ENCODE data around the gene LRG1. TPM values are rescaled to one million over a fixed set of nuclear protein-coding genes. Genes with fewer than 3 reads are reported as not detected.

The LRG1 gene
- total and polyA plus RNA-seq, 10 of the 15 experiments (the other 5 are each of a cell fraction or from before 2014, with no cell fraction given), result 0.29 to 4.7 (median 0.58) TPM

GRCh38 chr19:4586245-4586644 lies 46.4 kb upstream of the LRG1 start:
- Histone ChIP-seq H3K4me1 (ENCODE audit: control insufficient read depth, insufficient read depth, low read length) (no peaks in the 10 kb centered on the region), H3K27ac (ENCODE audit: control insufficient read depth, insufficient read depth) (no peak overlapping the region), H3K9ac (ENCODE audit: control insufficient read depth, insufficient read depth, low read length) (no peak overlapping the region), H3K4me2 (ENCODE audit: control insufficient read depth, insufficient read depth) (no peak overlapping the region), H3K4me3 (no peak overlapping the region), H4K20me1 (ENCODE audit: control insufficient read depth, insufficient read depth) (no peaks in the 10 kb centered on the region), H3K36me3 (ENCODE audit: control insufficient read depth in 2 of 2, insufficient read depth in 2 of 2, low read length in 1 of 2) (no peaks in the 10 kb centered on the region), H2AFZ (ENCODE audit: control insufficient read depth, low read depth, low read length) (no peak overlapping the region), H3K9me3 (replicated peaks; ENCODE audit: control insufficient read depth, insufficient read depth, low read length) (no peaks in the 10 kb centered on the region), H3K79me2 (ENCODE audit: control insufficient read depth, insufficient read depth, low read length) (no peaks in the 10 kb centered on the region), H3K27me3 (replicated peaks in 1 of 2; ENCODE audit: control insufficient read depth in 2 of 2, insufficient read depth in 2 of 2, low read length in 1 of 2) (peaks cover 6% of the 10 kb centered on the region in 2 experiments)
- in situ Hi-C loops (cut with MboI), result no loop called here
- no TSS peak for BruUV-seq (replicated peaks)
- FAIRE-seq (no peak), DNase-seq (ENCODE audit: low read depth, low spot score) (no peak), ATAC-seq (no peak)
- intact Hi-C loops (cut with micrococcal nuclease; ENCODE audit: unreplicated experiment), result no loop called here
- ChIA-PET POLR2A (no interaction called here), SMC1A (ENCODE audit: uncharacterized antibody, unreplicated experiment) (interaction anchor here (0.8 kb wide), 1 partner anchor 37 kb away, joined by 3 read pairs; no protein-coding TSS in a partner anchor), CTCF (interaction anchor here (0.8 to 2.3 kb wide), 3 partner anchors 12 to 50 kb away, joined by 3 to 7 read pairs (median 4); no protein-coding TSS in a partner anchor), RAD21 (ENCODE audit: unreplicated experiment) (no interaction called here)
- WGBS (ENCODE audit: insufficient coverage, insufficient replicate concordance, low lambda C conversion rate, missing lambda C conversion rate), result 40% methylated on average over 6 of the region's 6 CpGs
- TF ChIP-seq TCF3 (IDR thresholded peaks at IDR 0.05; ENCODE audit: borderline replicate concordance, insufficient read depth, low read depth, low read length), result no peak
- TF ChIP-seq, protein P1, sequence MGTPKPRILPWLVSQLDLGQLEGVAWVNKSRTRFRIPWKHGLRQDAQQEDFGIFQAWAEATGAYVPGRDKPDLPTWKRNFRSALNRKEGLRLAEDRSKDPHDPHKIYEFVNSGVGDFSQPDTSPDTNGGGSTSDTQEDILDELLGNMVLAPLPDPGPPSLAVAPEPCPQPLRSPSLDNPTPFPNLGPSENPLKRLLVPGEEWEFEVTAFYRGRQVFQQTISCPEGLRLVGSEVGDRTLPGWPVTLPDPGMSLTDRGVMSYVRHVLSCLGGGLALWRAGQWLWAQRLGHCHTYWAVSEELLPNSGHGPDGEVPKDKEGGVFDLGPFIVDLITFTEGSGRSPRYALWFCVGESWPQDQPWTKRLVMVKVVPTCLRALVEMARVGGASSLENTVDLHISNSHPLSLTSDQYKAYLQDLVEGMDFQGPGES (IDR thresholded peaks at IDR 0.05), result no peak
- TF ChIP-seq GATAD2B (conservative IDR thresholded peaks at IDR 0.05; ENCODE audit: low read depth), result no peak
- TF ChIP-seq ZNF217 (IDR thresholded peaks at IDR 0.05), result no peak
- no peak for TF ChIP-seq HDAC2 (IDR thresholded peaks at IDR 0.05)
- no peak for TF ChIP-seq SIN3A (IDR thresholded peaks at IDR 0.05; ENCODE audit: low read depth, low read length)
- no peak for TF ChIP-seq WRNIP1 (IDR thresholded peaks at IDR 0.05; ENCODE audit: borderline replicate concordance, low read depth, low read length)
- TF ChIP-seq CBFB (IDR thresholded peaks at IDR 0.05; ENCODE audit: low read depth), result no peak
- no peak for TF ChIP-seq USF2 (IDR thresholded peaks at IDR 0.05; ENCODE audit: borderline replicate concordance, low read depth, low read length)
- TF ChIP-seq, protein P2, sequence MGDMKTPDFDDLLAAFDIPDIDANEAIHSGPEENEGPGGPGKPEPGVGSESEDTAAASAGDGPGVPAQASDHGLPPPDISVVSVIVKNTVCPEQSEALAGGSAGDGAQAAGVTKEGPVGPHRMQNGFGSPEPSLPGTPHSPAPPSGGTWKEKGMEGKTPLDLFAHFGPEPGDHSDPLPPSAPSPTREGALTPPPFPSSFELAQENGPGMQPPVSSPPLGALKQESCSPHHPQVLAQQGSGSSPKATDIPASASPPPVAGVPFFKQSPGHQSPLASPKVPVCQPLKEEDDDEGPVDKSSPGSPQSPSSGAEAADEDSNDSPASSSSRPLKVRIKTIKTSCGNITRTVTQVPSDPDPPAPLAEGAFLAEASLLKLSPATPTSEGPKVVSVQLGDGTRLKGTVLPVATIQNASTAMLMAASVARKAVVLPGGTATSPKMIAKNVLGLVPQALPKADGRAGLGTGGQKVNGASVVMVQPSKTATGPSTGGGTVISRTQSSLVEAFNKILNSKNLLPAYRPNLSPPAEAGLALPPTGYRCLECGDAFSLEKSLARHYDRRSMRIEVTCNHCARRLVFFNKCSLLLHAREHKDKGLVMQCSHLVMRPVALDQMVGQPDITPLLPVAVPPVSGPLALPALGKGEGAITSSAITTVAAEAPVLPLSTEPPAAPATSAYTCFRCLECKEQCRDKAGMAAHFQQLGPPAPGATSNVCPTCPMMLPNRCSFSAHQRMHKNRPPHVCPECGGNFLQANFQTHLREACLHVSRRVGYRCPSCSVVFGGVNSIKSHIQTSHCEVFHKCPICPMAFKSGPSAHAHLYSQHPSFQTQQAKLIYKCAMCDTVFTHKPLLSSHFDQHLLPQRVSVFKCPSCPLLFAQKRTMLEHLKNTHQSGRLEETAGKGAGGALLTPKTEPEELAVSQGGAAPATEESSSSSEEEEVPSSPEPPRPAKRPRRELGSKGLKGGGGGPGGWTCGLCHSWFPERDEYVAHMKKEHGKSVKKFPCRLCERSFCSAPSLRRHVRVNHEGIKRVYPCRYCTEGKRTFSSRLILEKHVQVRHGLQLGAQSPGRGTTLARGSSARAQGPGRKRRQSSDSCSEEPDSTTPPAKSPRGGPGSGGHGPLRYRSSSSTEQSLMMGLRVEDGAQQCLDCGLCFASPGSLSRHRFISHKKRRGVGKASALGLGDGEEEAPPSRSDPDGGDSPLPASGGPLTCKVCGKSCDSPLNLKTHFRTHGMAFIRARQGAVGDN (IDR thresholded peaks at IDR 0.05), result no peak
- TF ChIP-seq REST (IDR thresholded peaks at IDR 0.05; ENCODE audit: low read depth, low read length), result no peak
- no peak for TF ChIP-seq ZBTB4 (CRISPR knock-in tag; IDR thresholded peaks at IDR 0.05)
